Measurements from ENCODE around the gene PITHD1.

- no peak for TF ChIP-seq GATA3 (IDR thresholded peaks at IDR 0.05; ENCODE audit: low read depth, low read length)
- no peak for TF ChIP-seq GATA2 (IDR thresholded peaks at IDR 0.05; ENCODE audit: low read depth, low read length)
Observed at GRCh38 chr1:23792151-23792945, 14.1 kb downstream of the PITHD1 start.

Data from SH-SY5Y (cell line).